SU-DHL-6 (cell line): ENCODE results near the gene ZNF862.

Source experiments
- H2AFZ ChIP-seq: fragments of 200-600 bp; sonication (generic); 2 replicates; pipeline ENCODE4 v1.6.1; 2014; ENCODE audit warnings: low read depth, mild to moderate bottlenecking, moderate library complexity, mixed read lengths, antibody characterized with exemption, low read length; ENCODE audit not compliant: severe bottlenecking
- H3F3A ChIP-seq: fragments of 200-600 bp; shearing (Covaris generic); 2 replicates; pipeline ENCODE4 v1.6.0; 2016; ENCODE audit warnings: antibody characterized with exemption, mild to moderate bottlenecking; ENCODE audit not compliant: insufficient read depth
- H3K27ac ChIP-seq: fragments of 200-600 bp; sonication (generic); 2 replicates; pipeline ENCODE4 v1.5.1; 2016; ENCODE audit warnings: low read depth, mild to moderate bottlenecking, low read length, moderate library complexity, mixed read lengths
- H3K27me3 ChIP-seq: fragments of 200-600 bp; sonication (generic), shearing (Covaris generic); 2 replicates; pipeline ENCODE4 v1.6.0; 2014; ENCODE audit warnings: mild to moderate bottlenecking, low read length
- H3K36me3 ChIP-seq: fragments of 200-600 bp; sonication (generic); 2 replicates; pipeline ENCODE4 v1.6.1; 2014; ENCODE audit warnings: mild to moderate bottlenecking, low read length, mixed read lengths
- H3K4me2 ChIP-seq: fragments of 300-600, 200-600 bp; shearing (Covaris generic), sonication (generic); 2 replicates; pipeline ENCODE4 v1.6.0; 2014; ENCODE audit warnings: low read length, low read depth, mild to moderate bottlenecking; ENCODE audit not compliant: poor library complexity, severe bottlenecking
- H3K4me3 ChIP-seq: fragments of 200-600 bp; sonication (generic); 2 replicates; pipeline ENCODE4 v1.5.1; 2014; ENCODE audit warnings: antibody characterized with exemption, low read length, mild to moderate bottlenecking, mixed read lengths; ENCODE audit not compliant: insufficient read depth, poor library complexity, severe bottlenecking
- H3K79me2 ChIP-seq: fragments of 200-600 bp; sonication (generic); 2 replicates; pipeline ENCODE4 v1.6.1; 2014; ENCODE audit warnings: mild to moderate bottlenecking, low read length, moderate library complexity; ENCODE audit not compliant: insufficient read depth
- H3K9ac ChIP-seq: fragments of 200-600 bp; sonication (generic); 2 replicates; pipeline ENCODE4 v1.7.0; 2014; ENCODE audit warnings: mild to moderate bottlenecking, low read length
- H3K9me2 ChIP-seq: fragments of 200-600 bp; sonication (generic); replicated peaks from 2 replicates; pipeline ENCODE4 v1.6.1; 2014; ENCODE audit warnings: low read length; ENCODE audit not compliant: insufficient read depth
- H3K9me3 ChIP-seq: fragments of 200-600 bp; sonication (generic); 2 replicates; pipeline ENCODE4 v1.6.1; 2014; ENCODE audit warnings: low read length, mixed read lengths; ENCODE audit not compliant: insufficient read depth
- H4K20me1 ChIP-seq: fragments of 200-600 bp; sonication (generic); 2 replicates; pipeline ENCODE4 v1.6.1; 2014; ENCODE audit warnings: low read depth, mild to moderate bottlenecking, antibody characterized with exemption, low read length, moderate library complexity, mixed read lengths
- CTCF ChIP-seq: fragments of 200-600 bp; sonication (generic); IDR thresholded peaks from one replicate; pipeline ENCODE4 v1.5.1; 2017; ENCODE audit warnings: antibody characterized with exemption, mild to moderate bottlenecking, low read length, moderate library complexity; ENCODE audit not compliant: insufficient read depth, poor library complexity, severe bottlenecking
- EZH2phosphoT487 ChIP-seq: fragments of 200-600 bp; sonication (generic), shearing (Covaris generic); conservative IDR thresholded peaks from 2 replicates; pipeline ENCODE4 v1.6.1; 2018; ENCODE audit warnings: mild to moderate bottlenecking, antibody characterized with exemption, low read length, moderate library complexity, mixed read lengths

The ZNF862 gene

GRCh38 chr7:149838224-149838991 lies at the start of gene ZNF862:
Gene ZNF862 (plus strand): TSS chr7:149838375. CDS start chr7:149838612, 237 bp downstream.
- Histone ChIP-seq H3K4me2 (peak within 1 kb of the TSS; percentile 78), H3K9me2 (no peaks in the 10 kb centered on the region), H3K36me3 (no peaks in the 10 kb centered on the region), H3K9ac (peak within 1 kb of the TSS; percentile 74), H3K79me2 (no peaks in the 10 kb centered on the region), H4K20me1 (no peaks in the 10 kb centered on the region), H3K27me3 (no peaks in the 10 kb centered on the region), H2AFZ (peak within 1 kb of the TSS; percentile 91), H3K4me3 (peak within 1 kb of the TSS; percentile 69), H3K9me3 (no peaks in the 10 kb centered on the region), H3K27ac (no peak within 1 kb of the TSS), H3F3A (no peaks in the 10 kb centered on the region)
- TF ChIP-seq CTCF (no peak), EZH2phosphoT487 (no peak)

GRCh38 chr7:149789101-149789500 lies 49.1 kb upstream of the ZNF862 start:
- H3K79me2 ChIP-seq, result no peaks in the 10 kb centered on the region
- H3K9me3 ChIP-seq, result no peaks in the 10 kb centered on the region
- no peaks in the 10 kb centered on the region for H3F3A ChIP-seq
- no peak overlapping the region for H2AFZ ChIP-seq
- no peaks in the 10 kb centered on the region for H4K20me1 ChIP-seq
- H3K9ac ChIP-seq, result no peak overlapping the region
- no peaks in the 10 kb centered on the region for H3K36me3 ChIP-seq
- H3K9me2 ChIP-seq, result no peaks in the 10 kb centered on the region
- H3K27ac ChIP-seq, result no peak overlapping the region
- TF ChIP-seq CTCF (no peak), EZH2phosphoT487 (no peak)
- no peaks in the 10 kb centered on the region for H3K27me3 ChIP-seq
- no peak overlapping the region for H3K4me3 ChIP-seq
- H3K4me2 ChIP-seq, result no peak overlapping the region

GRCh38 chr7:149790146-149790548 lies 48.0 kb upstream of the ZNF862 start:
- H3K27ac ChIP-seq, result no peak overlapping the region
- no peaks in the 10 kb centered on the region for H3K79me2 ChIP-seq
- H2AFZ ChIP-seq, result no peak overlapping the region
- no peaks in the 10 kb centered on the region for H3K9me2 ChIP-seq
- H3K9ac ChIP-seq, result no peak overlapping the region
- H3F3A ChIP-seq, result no peaks in the 10 kb centered on the region
- H3K4me3 ChIP-seq, result no peak overlapping the region
- H3K36me3 ChIP-seq, result no peaks in the 10 kb centered on the region
- no peaks in the 10 kb centered on the region for H3K27me3 ChIP-seq
- no peak overlapping the region for H3K4me2 ChIP-seq
- H3K9me3 ChIP-seq, result no peaks in the 10 kb centered on the region
- H4K20me1 ChIP-seq, result no peaks in the 10 kb centered on the region
- no peak for TF ChIP-seq EZH2phosphoT487
- no peak for TF ChIP-seq CTCF
